OCI-LY3 (cell line): ENCODE measurements around the gene MARF1.

Experiments
- EZH2phosphoT487 ChIP-seq: fragments of 200-600 bp; shearing (Covaris generic); IDR thresholded peaks from 2 replicates; pipeline ENCODE4 v1.6.1; 2018; ENCODE audit warnings: antibody characterized with exemption, mixed run types, low read depth
- TF ChIP-seq, protein P1 (sequence below): fragments of 200-600, 300-600 bp; sonication (generic); IDR thresholded peaks from 2 replicates; pipeline ENCODE4 v1.5.1; 2014; ENCODE audit warnings: antibody characterized with exemption, low read length, low read depth

DNA sequence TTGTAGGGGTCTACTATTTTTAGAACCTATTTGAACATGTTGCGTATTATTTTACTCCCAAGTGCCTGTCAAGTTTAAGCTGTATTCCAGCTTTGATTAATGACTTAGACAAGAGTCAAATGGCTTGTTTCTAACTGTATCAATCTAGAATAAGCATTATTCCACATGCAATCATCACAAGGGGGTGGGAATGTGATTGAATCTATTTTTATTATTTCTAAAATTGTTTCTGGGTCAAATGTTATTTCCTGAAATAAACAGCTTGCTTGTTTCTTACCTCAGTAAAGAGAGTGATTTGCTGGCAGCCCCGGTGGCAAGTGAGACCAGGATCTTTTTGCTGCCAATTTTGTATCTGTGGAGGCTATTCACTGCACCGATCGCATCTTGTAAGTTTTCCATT is 21.5 kb downstream of the MARF1 start:
- TF ChIP-seq, protein P1, sequence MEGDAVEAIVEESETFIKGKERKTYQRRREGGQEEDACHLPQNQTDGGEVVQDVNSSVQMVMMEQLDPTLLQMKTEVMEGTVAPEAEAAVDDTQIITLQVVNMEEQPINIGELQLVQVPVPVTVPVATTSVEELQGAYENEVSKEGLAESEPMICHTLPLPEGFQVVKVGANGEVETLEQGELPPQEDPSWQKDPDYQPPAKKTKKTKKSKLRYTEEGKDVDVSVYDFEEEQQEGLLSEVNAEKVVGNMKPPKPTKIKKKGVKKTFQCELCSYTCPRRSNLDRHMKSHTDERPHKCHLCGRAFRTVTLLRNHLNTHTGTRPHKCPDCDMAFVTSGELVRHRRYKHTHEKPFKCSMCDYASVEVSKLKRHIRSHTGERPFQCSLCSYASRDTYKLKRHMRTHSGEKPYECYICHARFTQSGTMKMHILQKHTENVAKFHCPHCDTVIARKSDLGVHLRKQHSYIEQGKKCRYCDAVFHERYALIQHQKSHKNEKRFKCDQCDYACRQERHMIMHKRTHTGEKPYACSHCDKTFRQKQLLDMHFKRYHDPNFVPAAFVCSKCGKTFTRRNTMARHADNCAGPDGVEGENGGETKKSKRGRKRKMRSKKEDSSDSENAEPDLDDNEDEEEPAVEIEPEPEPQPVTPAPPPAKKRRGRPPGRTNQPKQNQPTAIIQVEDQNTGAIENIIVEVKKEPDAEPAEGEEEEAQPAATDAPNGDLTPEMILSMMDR = no peak
- no peak for TF ChIP-seq EZH2phosphoT487
